Kidney glomerular epithelial cell (primary cell): ENCODE data around the gene CDK4.
"Not testable (repeated sequence)": the region's sequence is repeated elsewhere in the genome, so short reads cannot be mapped to it uniquely, and the experiment has no call there.

ENCODE experiments used
- DNase-seq: peaks from one replicate; lab custom pipeline; 2025; lab: John Stamatoyannopoulos, UW

Gene CDK4

GRCh38 chr12:57751788-57752667, at the start of gene CDK4:
Gene CDK4, minus strand, starts transcription at chr12:57752310. Its CDS starts 593 bp downstream, at chr12:57751717.
- DNase-seq, result peak; percentile 98

GRCh38 chr12:57800965-57801364, 48.9 kb upstream of the CDK4 start:
- no peak for DNase-seq

GRCh38 chr12:57797933-57798332, 45.8 kb upstream of the CDK4 start:
- no peak for DNase-seq

DNA sequence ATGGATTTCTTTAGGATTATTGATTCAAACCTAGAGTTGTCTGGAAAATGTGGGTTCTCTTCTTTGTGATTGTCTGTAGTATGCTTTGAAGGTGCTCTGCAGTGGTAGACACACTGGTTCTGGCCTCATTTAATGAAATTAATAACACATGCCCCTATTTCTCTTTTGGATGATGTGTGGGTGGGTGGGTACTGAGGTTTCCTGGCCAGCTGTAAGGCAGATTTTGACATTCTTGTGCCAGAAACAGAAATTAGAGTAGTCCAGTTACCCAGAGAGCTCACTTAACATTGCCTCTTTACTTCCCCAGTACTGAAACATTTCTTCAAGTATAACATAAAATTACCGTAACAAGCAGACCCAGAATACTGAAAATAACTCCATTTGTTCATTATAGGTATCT, 44.9 kb upstream of the CDK4 start:
- no peak for DNase-seq

- DNase-seq, result no peak
Observed at GRCh38 chr12:57795354-57795753, 43.2 kb upstream of the CDK4 start.

DNA sequence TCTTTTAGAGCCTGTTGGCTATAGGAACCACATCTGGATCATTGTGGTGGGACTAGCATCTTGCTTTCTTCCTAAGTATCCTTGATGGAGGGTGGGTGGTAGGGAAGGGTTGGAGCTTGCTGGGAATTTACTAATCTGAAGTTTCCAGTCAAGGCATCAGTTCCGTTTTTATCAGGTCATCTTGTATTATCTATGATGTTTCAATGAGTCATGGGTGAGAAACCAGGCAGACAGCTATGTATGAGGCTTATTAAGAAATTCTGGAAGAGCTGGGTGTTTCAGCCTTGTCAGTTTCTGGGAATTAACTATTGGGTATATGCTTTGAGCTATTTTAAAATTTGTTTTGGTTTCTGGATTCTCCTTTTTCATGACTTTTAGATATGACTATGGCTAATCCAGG, 41.8 kb upstream of the CDK4 start:
- peak; percentile 59 for DNase-seq

- DNase-seq, result no peak
Observed at GRCh38 chr12:57783861-57784260, 31.8 kb upstream of the CDK4 start.

GRCh38 chr12:57783466-57783801, 31.3 kb upstream of the CDK4 start:
- no peak for DNase-seq

DNA sequence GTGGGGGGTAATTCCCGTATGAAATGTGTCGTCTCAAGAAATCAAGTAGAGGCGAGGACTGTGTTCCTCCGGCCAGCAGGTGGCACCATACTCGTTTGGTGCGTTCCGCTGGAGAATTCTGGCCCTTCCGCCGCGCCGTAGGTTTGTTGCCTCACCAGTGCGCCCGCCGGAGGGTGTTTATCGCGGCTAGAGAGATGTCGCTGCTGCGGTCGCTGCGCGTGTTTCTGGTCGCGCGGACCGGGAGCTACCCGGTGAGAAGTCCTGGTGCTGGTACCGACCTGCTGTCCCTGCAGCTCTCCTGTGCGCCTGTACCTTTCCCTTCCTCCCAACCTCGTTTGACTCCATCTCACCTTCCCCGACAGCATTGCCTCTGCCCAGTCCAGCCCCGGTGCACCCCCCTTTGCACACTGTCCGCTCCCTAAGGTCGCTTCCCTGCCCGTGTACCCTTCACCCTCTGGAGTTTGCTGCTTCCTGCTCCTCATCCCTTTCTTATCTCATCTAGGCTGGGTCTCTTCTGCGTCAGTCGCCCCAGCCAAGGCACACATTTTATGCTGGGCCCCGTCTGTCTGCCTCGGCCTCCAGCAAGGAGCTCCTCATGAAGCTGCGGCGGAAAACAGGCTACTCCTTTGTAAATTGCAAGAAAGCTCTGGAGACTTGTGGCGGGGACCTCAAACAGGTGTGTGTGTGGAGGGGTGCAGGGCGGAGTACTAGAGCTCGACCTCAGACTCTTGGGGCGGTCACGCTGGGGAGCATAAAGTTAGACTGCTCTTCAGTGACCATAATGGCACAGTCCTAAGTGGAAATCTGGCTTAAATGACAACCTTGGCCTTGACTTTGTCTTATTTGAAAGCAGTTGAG, 30.7 kb upstream of the CDK4 start, which contains the start of gene TSFM:
TSFM (plus strand) TSS at position 180 of the 858 bp plus-strand sequence; CDS start at position 195, 15 bp downstream.
- peak; percentile 87 for DNase-seq

GRCh38 chr12:57782243-57782607, 30.1 kb upstream of the CDK4 start:
- DNase-seq, result no peak

GRCh38 chr12:57781801-57782200, 29.7 kb upstream of the CDK4 start:
- no peak for DNase-seq

DNA sequence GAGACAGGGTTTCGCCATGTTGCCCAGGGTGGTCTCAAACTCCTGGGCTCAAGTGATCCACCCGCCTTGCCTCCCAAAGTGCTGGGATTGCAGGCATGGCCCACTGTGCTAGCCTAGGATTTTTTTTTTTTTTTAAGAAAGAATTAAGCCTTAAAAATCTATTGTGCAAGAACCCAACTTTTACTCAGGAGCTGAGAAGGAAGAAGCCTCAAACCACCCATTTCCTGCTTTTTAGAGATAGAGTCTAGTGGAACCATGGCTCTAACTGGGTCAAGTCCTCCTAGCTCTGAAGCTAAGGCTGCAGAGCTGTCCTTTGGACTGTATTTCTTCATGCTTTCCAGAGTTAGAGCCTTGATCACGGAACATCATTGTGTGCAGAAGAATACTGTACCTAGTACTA, 29.1 kb upstream of the CDK4 start:
- DNase-seq, result no peak

- DNase-seq, result no peak
Observed at GRCh38 chr12:57780284-57780897, 28.3 kb upstream of the CDK4 start.

DNA sequence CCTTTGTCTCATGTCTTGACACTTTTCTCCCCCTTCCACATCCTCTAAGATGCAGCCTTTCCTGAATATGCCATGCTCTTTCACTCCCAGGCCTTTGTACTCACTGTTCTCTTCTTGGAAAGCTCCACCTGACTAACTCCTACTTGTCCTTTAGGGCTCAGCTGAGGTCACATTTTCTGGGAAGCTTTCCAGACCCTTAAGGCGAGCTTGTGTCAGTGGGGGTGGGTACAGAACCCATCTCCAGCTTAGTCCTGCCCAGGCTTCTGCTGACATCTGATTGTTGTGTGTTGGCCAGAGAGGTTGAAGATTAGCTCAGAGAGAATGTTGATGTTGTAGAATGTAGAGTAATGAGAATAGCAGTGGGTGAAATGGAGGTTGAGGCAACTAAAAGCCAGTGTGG, 27.6 kb upstream of the CDK4 start:
- no peak for DNase-seq

DNA sequence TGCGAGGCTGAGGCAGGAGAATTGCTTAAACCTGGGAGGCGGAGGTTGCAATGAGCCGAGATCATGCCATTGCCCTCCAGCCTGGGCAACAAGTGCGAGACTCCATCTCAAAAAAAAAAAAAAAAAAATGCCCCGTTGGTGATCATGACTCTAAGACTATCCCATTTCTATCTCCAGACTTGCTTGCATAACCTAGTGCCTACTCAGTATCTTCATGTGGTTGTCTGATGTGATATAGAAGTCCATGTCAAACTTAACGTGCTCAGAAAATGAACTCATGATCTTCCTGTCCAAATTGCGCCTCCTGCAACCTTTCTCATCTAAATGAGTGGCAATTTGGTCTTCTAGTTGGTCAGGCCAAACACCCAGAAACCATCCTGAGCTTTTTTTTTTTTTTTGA, 25.8 kb upstream of the CDK4 start:
- no peak for DNase-seq

DNA sequence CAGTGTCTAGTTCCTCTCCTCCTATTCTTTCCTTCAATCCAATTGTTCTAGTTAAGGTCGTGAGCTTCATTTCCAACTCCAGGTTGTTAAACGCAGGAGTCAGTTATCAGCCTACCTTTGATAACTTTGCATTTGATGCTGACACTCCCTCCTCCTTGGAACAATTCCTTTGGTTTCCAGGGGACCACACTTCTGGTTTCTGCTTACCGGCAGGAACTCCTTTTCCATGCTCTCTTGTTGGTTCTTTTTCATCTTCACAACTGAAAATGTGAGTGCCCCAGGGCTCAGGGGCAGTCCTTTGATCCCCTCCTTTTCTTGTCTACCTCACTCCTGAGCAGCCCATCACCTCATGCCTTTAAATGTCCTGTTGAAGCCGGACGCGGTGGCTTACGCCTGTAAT, 25.3 kb upstream of the CDK4 start:
- DNase-seq, result no peak

- DNase-seq, result no peak
Observed at GRCh38 chr12:57776247-57776587, 24.1 kb upstream of the CDK4 start.

- no peak for DNase-seq
Observed at GRCh38 chr12:57775563-57776246, 23.6 kb upstream of the CDK4 start.

DNA sequence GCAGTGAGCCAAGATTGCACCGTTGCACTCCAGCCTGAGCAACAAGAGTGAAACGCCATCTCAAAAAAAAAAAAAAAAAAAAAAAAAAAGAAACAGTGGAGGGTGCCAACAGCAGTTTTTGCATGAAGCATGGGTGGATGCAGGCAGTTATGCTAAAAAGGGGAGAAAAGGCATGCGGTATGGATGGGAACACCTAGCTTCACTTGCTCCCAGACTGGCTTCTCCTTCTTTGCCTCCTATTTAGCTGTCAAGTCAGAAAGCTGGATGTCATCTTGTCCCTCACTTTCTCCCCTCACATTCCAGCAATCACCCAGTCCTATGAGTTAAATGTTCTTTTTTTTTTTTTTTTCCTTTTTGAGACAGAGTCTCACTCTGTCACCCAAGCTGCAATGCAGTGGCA, 22.9 kb upstream of the CDK4 start:
- DNase-seq, result no peak

- DNase-seq, result not testable (repeated sequence)
Observed at GRCh38 chr12:57774634-57775033, 22.5 kb upstream of the CDK4 start.

- peak; percentile 42 for DNase-seq
Observed at GRCh38 chr12:57772429-57773322, 20.6 kb upstream of the CDK4 start, which contains the start of gene EEF1AKMT3. Gene EEF1AKMT3, plus strand, starts transcription at chr12:57772614. Its CDS starts 111 bp downstream, at chr12:57772725.
